ENCODE results near the gene SIN3B.

The SIN3B gene

GRCh38 chr19:16903347-16903746 is 74.1 kb downstream of the SIN3B start:
- TF ChIP-seq CTCF (IDR thresholded peaks at IDR 0.05; ENCODE audit: insufficient read depth, low read length, missing control alignments), result no peak
- CTCF ChIA-PET, result no interaction called here
- DNase-seq (ENCODE audit: low read depth, low spot score), result no peak
- no peak overlapping the region for H3K4me3 ChIP-seq (ENCODE audit: low read depth, low read length)
- POLR2A ChIA-PET, result no interaction called here

- DNase-seq (ENCODE audit: low read depth, low spot score), result no peak
- H3K4me3 ChIP-seq (ENCODE audit: low read depth, low read length), result no peak overlapping the region
- CTCF ChIA-PET, result no interaction called here
- TF ChIP-seq CTCF (IDR thresholded peaks at IDR 0.05; ENCODE audit: insufficient read depth, low read length, missing control alignments), result no peak
- POLR2A ChIA-PET, result no interaction called here
These were observed 75.4 kb downstream of the SIN3B start for GRCh38 chr19:16904599-16904998.

GRCh38 chr19:16908759-16909158 is 79.6 kb downstream of the SIN3B start:
- POLR2A ChIA-PET, result no interaction called here
- DNase-seq (ENCODE audit: low read depth, low spot score), result no peak

GRCh38 chr19:16911046-16911445 is 81.8 kb downstream of the SIN3B start:
- POLR2A ChIA-PET, result no interaction called here

More at GRCh38 chr19:16908759-16909158, 79.6 kb downstream of the SIN3B start:
- CTCF ChIA-PET, result no interaction called here
- no peak for TF ChIP-seq CTCF (IDR thresholded peaks at IDR 0.05; ENCODE audit: insufficient read depth, low read length, missing control alignments)
- no peak overlapping the region for H3K4me3 ChIP-seq (ENCODE audit: low read depth, low read length)

GRCh38 chr19:16912780-16913179 is 83.6 kb downstream of the SIN3B start:
- TF ChIP-seq CTCF (IDR thresholded peaks at IDR 0.05; ENCODE audit: insufficient read depth, low read length, missing control alignments), result no peak
- DNase-seq (ENCODE audit: low read depth, low spot score), result no peak
- no peak overlapping the region for H3K4me3 ChIP-seq (ENCODE audit: low read depth, low read length)
- ChIA-PET CTCF (no interaction called here), POLR2A (no interaction called here)

More at GRCh38 chr19:16911046-16911445, 81.8 kb downstream of the SIN3B start:
- no peak for TF ChIP-seq CTCF (IDR thresholded peaks at IDR 0.05; ENCODE audit: insufficient read depth, low read length, missing control alignments)
- H3K4me3 ChIP-seq (ENCODE audit: low read depth, low read length), result no peak overlapping the region
- DNase-seq (ENCODE audit: low read depth, low spot score), result no peak
- CTCF ChIA-PET, result no interaction called here

- CTCF ChIA-PET, result no interaction called here
- DNase-seq (ENCODE audit: low read depth, low spot score), result no peak
- no peak overlapping the region for H3K4me3 ChIP-seq (ENCODE audit: low read depth, low read length)
- TF ChIP-seq CTCF (IDR thresholded peaks at IDR 0.05; ENCODE audit: insufficient read depth, low read length, missing control alignments), result no peak
- POLR2A ChIA-PET, result no interaction called here
These were observed 85.2 kb downstream of the SIN3B start for GRCh38 chr19:16914421-16914820.
